ENCODE data around the gene CMTM7. TPM values are rescaled to one million over a fixed set of nuclear protein-coding genes. Genes with fewer than 3 reads are reported as not detected.
A peak's percentile ranks its signal among the peaks of the same experiment; 100 is the strongest.

Gene CMTM7
- total and polyA plus RNA-seq, 2 of the 8 experiments (the other 6 are each of a cell fraction or from before 2014, with no cell fraction given) = 33.3 to 65.8 TPM

GRCh38 chr3:32467333-32468070 is 75.8 kb downstream of the CMTM7 start:
- no peaks in the 10 kb centered on the region for H3K79me2 ChIP-seq (ENCODE audit: control insufficient read depth in 1 of 2, insufficient read depth in 2 of 2, low read length in 2 of 2)
- no peaks in the 10 kb centered on the region for H3K23me2 ChIP-seq (ENCODE audit: low read depth, low read length)
- H2AFZ ChIP-seq (ENCODE audit: low read length) = no peak overlapping the region
- WGBS, 2 experiments (ENCODE audit: extremely low coverage in 1 of 2, insufficient coverage in 1 of 2, insufficient read length in 1 of 2, insufficient replicate concordance in 2 of 2, low coverage in 1 of 2, low lambda C conversion rate in 2 of 2, missing lambda C conversion rate in 1 of 2) = 35% methylated on average over 41 of the region's 41 CpGs; no CpG with 5 or more reads in 1 of the 2 experiments
- H3K56ac ChIP-seq (replicated peaks; ENCODE audit: insufficient read length, low read depth, low read length) = no peak overlapping the region
- H3K23ac ChIP-seq (ENCODE audit: insufficient read length) = no peak overlapping the region
- no peak overlapping the region; the same call in 1 of the 2 replicates for H4K8ac ChIP-seq (ENCODE audit: extremely low read depth, insufficient read depth, low read length)
- H3K4me3 ChIP-seq (ENCODE audit: extremely low read depth in 1 of 4, insufficient read depth in 2 of 4, low read depth in 3 of 4, low read length in 4 of 4) = peak overlapping the region in 2 of 4 experiments; percentile 19 to 46; a peak in 3 of 8 replicates
- ChIA-PET POLR2A (ENCODE audit: partially characterized antibody) (interaction anchor here (0.8 to 1.4 kb wide), 5 partner anchors 14 to 103 kb away, joined by 3 to 4 read pairs (median 3); no protein-coding TSS in a partner anchor), CTCF (ENCODE audit: partially characterized antibody) (interaction anchor here (0.6 to 6.0 kb wide), 47 partner anchors 8 to 717 kb away, joined by 3 to 83 read pairs (median 5); partner anchors contain the start of gene CMTM7)
- H3K27ac ChIP-seq (ENCODE audit: low read depth, low read length) = no peak overlapping the region
- H3K4ac ChIP-seq (replicated peaks; ENCODE audit: insufficient read length, low read depth, low read length) = no peak overlapping the region
- H2BK15ac ChIP-seq (ENCODE audit: low read length) = no peak overlapping the region
- peak overlapping the region; percentile 22 for H4K91ac ChIP-seq (replicated peaks; ENCODE audit: insufficient read length, low read length)
- no peaks in the 10 kb centered on the region for H3K9me3 ChIP-seq (ENCODE audit: insufficient read depth in 2 of 2, low read depth in 1 of 2, low read length in 1 of 2)
- no peak for FAIRE-seq
- no peak overlapping the region for H3K14ac ChIP-seq (ENCODE audit: insufficient read length)
- H2BK20ac ChIP-seq (ENCODE audit: low read length) = no peak overlapping the region
- peaks cover 0 to 4% of the 10 kb centered on the region in 2 experiments for H4K20me1 ChIP-seq (replicated peaks in 1 of 2; ENCODE audit: control insufficient read depth in 1 of 2, insufficient read depth in 2 of 2, low read length in 2 of 2)
- no peaks in the 10 kb centered on the region; a peak in 2 of 8 replicates for H3K36me3 ChIP-seq (ENCODE audit: control insufficient read depth in 2 of 4, insufficient read depth in 4 of 4, low read length in 3 of 4)
- no peak overlapping the region for H4K5ac ChIP-seq (ENCODE audit: insufficient read length, low read depth, low read length)
- H3K9ac ChIP-seq (replicated peaks in 1 of 4; ENCODE audit: extremely low read depth in 1 of 4, low read depth in 3 of 4, low read length in 3 of 4) = no peak overlapping the region
- no peak overlapping the region for H2BK5ac ChIP-seq (ENCODE audit: low read depth, low read length)
- peaks cover 0 to 7% (median 1%) of the 10 kb centered on the region in 4 experiments; a peak in 2 of 7 replicates for H3K4me1 ChIP-seq (replicated peaks in 1 of 4; ENCODE audit: control insufficient read depth in 3 of 4, insufficient read depth in 4 of 4, low read length in 3 of 4)
- no peak overlapping the region for H2BK120ac ChIP-seq (replicated peaks; ENCODE audit: low read depth, low read length)
- no peak overlapping the region for H2AK5ac ChIP-seq (ENCODE audit: low read depth, low read length)
- peak overlapping the region in 1 of 2 experiments; percentile 61; a peak in 3 of 4 replicates for H3K4me2 ChIP-seq (ENCODE audit: insufficient read depth in 1 of 2, low read depth in 2 of 2, low read length in 2 of 2)
- DNase-seq (ENCODE audit: low read depth in 1 of 2, low spot score in 2 of 2) = peak in 1 of 2 experiments; percentile 95
- peak overlapping the region; percentile 87; the same call in 1 of the 2 replicates for H3K18ac ChIP-seq (ENCODE audit: extremely low read depth, low read length)
- no peak overlapping the region for H2BK12ac ChIP-seq (ENCODE audit: low read depth, low read length)
- no peaks in the 10 kb centered on the region for H3K27me3 ChIP-seq (replicated peaks in 1 of 4; ENCODE audit: control insufficient read depth in 3 of 4, extremely low read depth in 1 of 4, insufficient read depth in 3 of 4, low read length in 3 of 4)
- no peaks in the 10 kb centered on the region for H3K79me1 ChIP-seq (ENCODE audit: low read depth, low read length)
- TF ChIP-seq EP300 (IDR thresholded peaks at IDR 0.05; ENCODE audit: borderline replicate concordance in 1 of 2, low read depth in 2 of 2, low read length in 2 of 2) (peak in 1 of 2 experiments; percentile 60; a peak in 1 of 3 replicates), TEAD4 (IDR thresholded peaks at IDR 0.05; ENCODE audit: low read depth, low read length) (0 out of 2 replicates have a peak, but pooled peaks have one; percentile 18), TCF12 (IDR thresholded peaks at IDR 0.05; ENCODE audit: low read depth, low read length) (peak; percentile 57; the same call in 1 of the 2 replicates), SP2 (IDR thresholded peaks at IDR 0.05; ENCODE audit: low read length) (no peak), RAD21 (IDR thresholded peaks at IDR 0.05 in 1 of 2, conservative IDR thresholded peaks at IDR 0.05 in 1 of 2; ENCODE audit: low read depth in 2 of 2, low read length in 2 of 2) (peak; percentile 91 to 97), YY1 (IDR thresholded peaks at IDR 0.05; ENCODE audit: low read depth, low read length) (peak; percentile 49; the same call in 1 of the 2 replicates), TAF7 (optimal IDR thresholded peaks at IDR 0.05; ENCODE audit: borderline replicate concordance, low read depth, low read length) (peak; percentile 23), EGR1 (IDR thresholded peaks at IDR 0.05; ENCODE audit: borderline replicate concordance, low read depth, low read length) (no peak), USF2 (IDR thresholded peaks at IDR 0.05; ENCODE audit: low read length) (no peak)
